Right lobe of liver (tissue), 6 donors: ENCODE results near the gene NTN1. TPM values are rescaled to one million over a fixed set of nuclear protein-coding genes. Genes with fewer than 3 reads are reported as not detected.

Source experiments
- ATAC-seq, 4 donors: fragments of 200-7000 bp; cut with Tn5 transposase; one replicate each; pipeline ENCODE4 v1.9.1; 2020; ENCODE audit warnings: mild to moderate bottlenecking in 4 of 4, moderate library complexity in 4 of 4
- DNase-seq, 3 donors: peaks; one replicate each; pipeline ENCODE4 v3.0.0-alpha.2; 2020
- H3K27ac ChIP-seq, 3 donors: fragments of 200-600 bp; one replicate each; pipeline ENCODE4 v1.8.0; 2022
- H3K27me3 ChIP-seq, 2 donors: fragments of 200-600 bp; one replicate each; pipeline ENCODE4 v1.8.0; 2022
- H3K36me3 ChIP-seq, 4 donors: fragments of 200-600 bp; sonication (generic) in 1 of 4; one replicate each; pipeline versions ENCODE4 v1.5.1 to v1.8.0; 2017 to 2022; ENCODE audit warnings: control low read depth in 1 of 4
- H3K4me1 ChIP-seq, 4 donors: fragments of 200-600 bp; sonication (generic) in 1 of 4; one replicate each; pipeline versions ENCODE4 v1.5.1 to v1.8.0; 2017 to 2022; ENCODE audit warnings: control low read depth in 1 of 4
- H3K4me3 ChIP-seq, 3 donors: fragments of 200-600 bp; one replicate each; pipeline ENCODE4 v1.8.0; 2022
- H3K9me3 ChIP-seq, 4 donors: fragments of 200-600 bp; sonication (generic) in 1 of 4; one replicate each; pipeline versions ENCODE4 v1.5.1 to v1.8.0; 2017 to 2022; ENCODE audit warnings: control low read depth in 1 of 4
- CTCF ChIP-seq, 4 donors: fragments of 200-600 bp in 3 of 4; fragments of 450-650 bp in 1 of 4; IDR thresholded peaks; one replicate each; pipeline versions ENCODE4 v1.5.1 to v1.8.0; 2016 to 2022; ENCODE audit warnings: antibody characterized with exemption in 4 of 4, mild to moderate bottlenecking in 2 of 4
- POLR2A ChIP-seq: fragments of 450-650 bp; IDR thresholded peaks from one replicate; pipeline ENCODE4 v1.6.1; 2017; ENCODE audit warnings: antibody characterized with exemption, mild to moderate bottlenecking
- WGBS: methylation state at CpG from one replicate; pipeline ENCODE4 v1.1.6; 2018; ENCODE audit warnings: low coverage, low lambda C conversion rate; ENCODE audit not compliant: insufficient coverage; ENCODE audit errors: missing lambda C conversion rate; 5-methylcytosine and 5-hydroxymethylcytosine counted together
- intact Hi-C, 2 donors: fragments of 100-400 bp; cut with DNase I; formaldehyde crosslinking; loops; one replicate each; pipeline versions ENCODE4 v1.11.2 to v1.14.1; 2022
- total RNA-seq, 6 experiments: library from RNA; depleted of rRNA in 2 of 6; stranded (reverse); fragments of >200 nt in 2 of 6; fragmentation: NEBNext Ultra II Directional in 3 of 6; extraction: Animal tissue kit (Norgen Biotek cat#: 25700) in 3 of 6; gene quantifications; one replicate each; pipeline versions ENCODE4 v1.1.0 to v1.2.4, GENCODE V29; 2016 to 2023
- donor health status: DM: no; HTN: yes; CAD: no.
- donor health status: DM: no; HTN: no; CAD: no.
- donor health status: DM: no; HTN: no; CAD: no.
- donor health status: DM: no; HTN: yes; CAD: no.
- donor health status: DM: no; HTN: yes; CAD: no.

Gene NTN1
- total RNA-seq, 6 experiments from 2014 or later: 3.5 to 12.5 (median 8.5) TPM

- intact Hi-C loops: no loop called here
- DNase-seq: no peak
Observed at GRCh38 chr17:9258115-9259015, 237.1 kb downstream of the NTN1 start.

GRCh38 chr17:9259419-9259818, 238.1 kb downstream of the NTN1 start:
- Histone ChIP-seq H3K27ac (no peak overlapping the region), H3K4me3 (no peak overlapping the region), H3K27me3 (no peaks in the 10 kb centered on the region), H3K9me3 (no peaks in the 10 kb centered on the region), H3K36me3 (no peaks in the 10 kb centered on the region), H3K4me1 (no peaks in the 10 kb centered on the region)
- 62% methylated on average over 10 of the region's 10 CpGs for WGBS
- DNase-seq: peak in 1 of 3 donors; percentile 61
- ATAC-seq: peak in 3 of 4 donors; percentile 40 to 87 (median 75)
- intact Hi-C loops: no loop called here
- TF ChIP-seq POLR2A: no peak

More at GRCh38 chr17:9258115-9259015, 237.1 kb downstream of the NTN1 start:
- Histone ChIP-seq H3K36me3 (no peaks in the 10 kb centered on the region), H3K27me3 (no peaks in the 10 kb centered on the region), H3K4me1 (no peaks in the 10 kb centered on the region), H3K4me3 (peak overlapping the region in 2 of 3 donors; percentile 6 to 18), H3K9me3 (no peaks in the 10 kb centered on the region), H3K27ac (peak overlapping the region in 1 of 3 donors; percentile 35)
- peak in 2 of 4 donors; percentile 19 to 23 for ATAC-seq
- TF ChIP-seq CTCF (IDR thresholded peaks at IDR 0.05) (no peak), POLR2A (no peak)
- 50% methylated on average over 9 of the region's 15 CpGs for WGBS

- intact Hi-C loops: no loop called here
- Histone ChIP-seq H3K4me3 (no peak overlapping the region), H3K27me3 (no peaks in the 10 kb centered on the region), H3K36me3 (peaks cover 0 to 2% (median 0%) of the 10 kb centered on the region in 4 donors), H3K9me3 (no peaks in the 10 kb centered on the region), H3K27ac (no peak overlapping the region), H3K4me1 (no peaks in the 10 kb centered on the region)
- DNase-seq (no peak), ATAC-seq (peak in 1 of 4 donors; percentile 15)
- WGBS: 68% methylated on average over 13 of the region's 24 CpGs
- TF ChIP-seq POLR2A (no peak), CTCF (IDR thresholded peaks at IDR 0.05) (no peak)
Observed at GRCh38 chr17:9261081-9262012, 240.0 kb downstream of the NTN1 start.

- H3K27me3 ChIP-seq: no peaks in the 10 kb centered on the region
- TF ChIP-seq CTCF (IDR thresholded peaks at IDR 0.05) (no peak), POLR2A (no peak)
- intact Hi-C loops: no loop called here
- H3K4me3 ChIP-seq: no peak overlapping the region
- H3K9me3 ChIP-seq: no peaks in the 10 kb centered on the region
- H3K36me3 ChIP-seq: peaks cover 0 to 2% (median 0%) of the 10 kb centered on the region in 4 donors
- WGBS: 85% methylated on average over 10 of the region's 14 CpGs
- no peak for ATAC-seq
- no peak for DNase-seq
- no peak overlapping the region for H3K27ac ChIP-seq
- H3K4me1 ChIP-seq: no peaks in the 10 kb centered on the region
Observed at GRCh38 chr17:9266031-9266680, 244.8 kb downstream of the NTN1 start.
